NOMO-1 treated with DMSO at 0.1 percent for 48 hours (cell line): ENCODE data around the gene CCN5.
A peak's percentile ranks its signal among the peaks of the same experiment; 100 is the strongest.
"Not testable (repeated sequence)": the region's sequence is repeated elsewhere in the genome, so short reads cannot be mapped to it uniquely, and the experiment has no call there.

Experiments
- DNase-seq: peaks from one replicate; lab custom pipeline; 2025; ENCODE audit not compliant: unreplicated experiment; lab: John Stamatoyannopoulos, UW

Gene CCN5

GRCh38 chr20:44714701-44715498 lies at the start of gene CCN5:
Gene CCN5 (plus strand): TSS chr20:44715369. CDS start chr20:44715391, 22 bp downstream.
- DNase-seq = peak; percentile 5

GRCh38 chr20:44666066-44666465 lies 49.1 kb upstream of the CCN5 start:
- no peak for DNase-seq

- not testable (repeated sequence) for DNase-seq
These were observed 44.3 kb upstream of the CCN5 start for GRCh38 chr20:44670851-44671250.

GRCh38 chr20:44671541-44671940 lies 43.6 kb upstream of the CCN5 start:
- peak; percentile 71 for DNase-seq

GRCh38 chr20:44672318-44672902 lies 42.8 kb upstream of the CCN5 start:
- DNase-seq = not testable (repeated sequence)

- no peak for DNase-seq
These were observed 36.9 kb upstream of the CCN5 start for GRCh38 chr20:44678242-44678641.

GRCh38 chr20:44678990-44679611 lies 36.1 kb upstream of the CCN5 start:
- no peak for DNase-seq

- DNase-seq = no peak
These were observed 33.2 kb upstream of the CCN5 start for GRCh38 chr20:44681796-44682566.

- no peak for DNase-seq
These were observed 31.7 kb upstream of the CCN5 start for GRCh38 chr20:44683263-44684046.

GRCh38 chr20:44684047-44684967 lies 30.9 kb upstream of the CCN5 start:
- DNase-seq = no peak

GRCh38 chr20:44686934-44687333 lies 28.2 kb upstream of the CCN5 start:
- DNase-seq = no peak

- no peak for DNase-seq
These were observed 27.0 kb upstream of the CCN5 start for GRCh38 chr20:44688053-44688625.

GRCh38 chr20:44689809-44690208 lies 25.4 kb upstream of the CCN5 start:
- DNase-seq = no peak

GRCh38 chr20:44690781-44691423 lies 24.3 kb upstream of the CCN5 start:
- no peak for DNase-seq

- no peak for DNase-seq
These were observed 23.4 kb upstream of the CCN5 start for GRCh38 chr20:44691424-44692423.

GRCh38 chr20:44692932-44693480 lies 22.2 kb upstream of the CCN5 start:
- no peak for DNase-seq

GRCh38 chr20:44693627-44694026 lies 21.5 kb upstream of the CCN5 start:
- DNase-seq = no peak
